Hypothalamus (tissue), 51 donors: Measurements from ENCODE around the gene CXCL17.
A peak's percentile ranks its signal among the peaks of the same experiment; 100 is the strongest.

ENCODE experiments used
- DNase-seq, 51 donors: peaks; one replicate each; lab custom pipeline; 2025; lab: John Stamatoyannopoulos, UW

The CXCL17 gene

GRCh38 chr19:42402376-42403116, 40.2 kb downstream of the CXCL17 start:
- DNase-seq: peak in 4 of 51 donors; percentile 15 to 33 (median 19)

GRCh38 chr19:42401365-42402303, 41.1 kb downstream of the CXCL17 start:
- DNase-seq: peak in 48 of 51 donors; percentile 17 to 83 (median 62)

DNA sequence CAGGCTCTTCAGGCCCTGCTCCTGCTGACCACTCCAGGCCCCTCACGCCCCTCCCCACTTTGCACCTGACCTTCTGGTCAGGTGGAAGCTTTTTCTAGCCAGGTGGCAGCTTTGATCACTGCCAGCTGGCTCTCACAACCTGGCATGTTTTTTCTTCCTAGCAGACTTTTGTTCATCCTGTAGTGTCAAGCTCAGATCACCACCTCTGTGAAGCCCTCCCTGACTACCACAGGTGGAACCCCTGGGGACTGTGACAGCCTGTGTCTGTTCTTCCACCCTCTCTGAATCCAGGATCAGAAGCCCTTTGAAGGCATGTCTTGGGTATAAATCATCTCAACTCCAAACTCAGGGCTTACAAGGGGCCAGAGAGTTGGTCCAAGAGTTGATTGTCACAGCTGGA, 42.3 kb downstream of the CXCL17 start:
- no peak for DNase-seq

DNA sequence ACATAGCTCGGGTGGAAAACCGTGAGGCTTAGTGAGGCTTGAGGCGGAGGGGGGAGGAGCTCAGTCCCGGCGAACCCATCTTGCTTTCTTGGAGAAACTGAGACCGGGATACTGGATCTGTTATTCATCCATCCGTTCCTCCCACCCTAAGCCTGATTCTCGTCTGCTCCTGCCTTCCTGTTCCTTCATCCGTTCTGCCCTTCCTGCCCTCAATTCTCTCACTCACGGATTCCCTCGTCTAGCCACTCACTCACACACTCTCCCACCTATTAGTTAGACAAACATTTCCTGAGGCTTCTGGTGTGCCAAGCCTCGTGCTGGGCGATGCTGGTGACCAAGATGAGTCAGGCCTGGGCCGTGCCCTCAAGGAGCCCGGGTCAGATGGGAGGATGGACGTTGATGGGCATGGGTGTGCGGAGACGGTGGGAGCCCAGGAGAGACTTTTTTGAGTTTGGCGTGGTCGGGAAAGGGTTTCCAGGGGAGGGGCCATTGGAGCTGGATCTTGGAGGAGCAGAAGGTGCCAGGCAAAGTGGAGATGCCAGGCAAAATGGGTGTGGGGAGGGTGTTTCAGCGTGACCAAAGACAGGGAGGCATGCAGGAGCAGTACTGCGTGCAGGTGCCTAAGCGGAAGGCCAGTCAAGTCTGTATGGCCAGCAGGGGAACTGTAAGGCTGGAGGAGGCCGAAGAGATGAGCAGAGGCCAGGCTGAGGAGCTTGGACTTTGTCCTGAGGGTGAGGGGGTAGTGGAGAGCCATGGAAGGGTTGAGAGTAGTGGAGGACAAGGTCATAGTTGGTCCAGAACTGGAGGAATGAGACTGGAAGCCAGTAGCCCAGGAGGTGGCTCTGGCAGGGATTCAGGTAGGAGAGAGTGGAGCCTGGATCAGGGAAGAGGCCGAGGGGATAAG, 45.2 kb downstream of the CXCL17 start:
- peak in 3 of 51 donors; percentile 18 to 44 (median 44) for DNase-seq

- DNase-seq: peak; percentile 66 to 99 (median 96)
These were observed 46.1 kb downstream of the CXCL17 start for GRCh38 chr19:42396381-42397262.

DNA sequence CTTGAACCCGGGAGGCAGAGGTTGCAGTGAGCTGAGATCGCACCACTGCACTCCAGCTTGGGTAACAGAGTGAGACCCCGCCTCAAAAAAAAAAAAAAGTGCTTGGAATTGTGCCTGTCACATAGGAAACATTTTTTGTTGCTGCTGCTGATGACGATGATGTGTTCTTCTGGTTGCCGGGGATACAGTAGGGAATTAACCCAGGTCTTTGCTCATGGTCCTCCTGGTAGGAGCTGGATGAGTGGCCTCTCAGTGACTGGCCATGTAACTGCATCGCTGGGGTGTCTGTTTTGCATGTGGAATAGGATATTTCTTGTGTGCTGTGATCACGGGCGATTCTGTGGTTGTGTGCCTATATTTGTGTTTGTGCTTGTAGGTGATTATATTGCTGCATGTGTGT, 48.0 kb downstream of the CXCL17 start:
- DNase-seq: no peak

DNA sequence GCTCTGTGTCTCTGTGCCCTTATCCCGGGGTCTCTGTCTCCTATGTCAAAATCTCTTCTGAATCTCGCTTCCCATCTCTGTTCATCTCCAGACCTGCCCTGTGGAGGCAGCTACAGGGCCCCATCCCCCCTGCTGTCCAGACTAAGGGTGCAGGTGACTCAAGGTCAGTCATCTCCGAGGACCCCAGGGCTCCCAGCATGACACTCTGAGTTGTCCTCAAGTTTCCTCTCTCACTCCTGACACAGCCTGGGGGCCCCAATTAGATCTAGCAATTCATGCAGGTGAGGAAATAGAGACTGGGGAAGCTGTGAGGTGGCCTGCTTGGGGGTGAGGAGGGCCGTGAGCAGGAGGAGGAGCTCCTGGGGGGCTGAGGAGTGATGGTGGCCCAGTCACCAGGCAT, 50.6 kb downstream of the CXCL17 start:
- DNase-seq: no peak

GRCh38 chr19:42389899-42390298, 52.8 kb downstream of the CXCL17 start, which contains the start of gene CNFN:
Gene CNFN (minus strand): TSS chr19:42390297. CDS start chr19:42389037, 1,260 bp downstream.
- no peak for DNase-seq

DNA sequence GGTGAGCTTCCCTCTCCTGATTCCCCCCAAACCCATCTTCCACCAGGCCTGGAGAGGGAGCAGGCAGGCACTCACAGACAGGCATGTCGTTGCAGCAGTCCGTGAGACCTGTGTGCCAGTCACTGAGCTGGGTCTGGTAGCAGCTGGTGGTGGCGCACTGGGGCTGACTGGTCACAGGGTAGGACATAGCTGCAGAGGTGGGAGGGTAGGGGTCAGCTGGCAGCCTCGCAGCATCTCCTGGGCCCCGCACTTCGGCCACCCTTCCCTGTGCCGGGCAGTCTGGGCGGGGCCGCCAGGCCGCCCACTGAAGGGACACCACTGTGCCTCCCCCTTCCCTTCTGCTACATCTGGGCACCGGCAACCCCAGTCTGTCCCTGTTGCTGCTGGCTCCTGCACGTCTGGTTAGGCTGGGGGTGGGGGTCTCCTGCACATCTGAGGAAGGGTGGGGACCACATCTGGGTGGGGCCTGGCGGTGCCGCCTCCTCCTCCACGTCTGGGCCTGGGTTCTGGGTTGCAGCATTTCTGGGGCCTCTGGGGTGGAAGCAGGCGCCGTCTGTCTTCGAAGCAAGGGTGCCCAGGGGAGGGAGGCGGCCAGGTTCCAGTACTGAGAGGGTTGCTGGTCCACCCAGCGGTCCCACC, 53.8 kb downstream of the CXCL17 start:
- DNase-seq: no peak

GRCh38 chr19:42386974-42387707, 55.6 kb downstream of the CXCL17 start:
- peak in 21 of 51 donors; percentile 2 to 48 (median 26) for DNase-seq

GRCh38 chr19:42380155-42380554, 62.6 kb downstream of the CXCL17 start:
- no peak for DNase-seq
